C4-2B (cell line): ENCODE data around the gene GLYATL3.

Source experiments
- ZFX ChIP-seq: fragments of 450-650 bp; IDR thresholded peaks from 2 replicates; pipeline ENCODE4 v1.6.1; 2017
- TF ChIP-seq, protein P1 (sequence below): fragments of 450-650 bp; conservative IDR thresholded peaks from 2 replicates; pipeline ENCODE4 v1.5.1; 2017; ENCODE audit warnings: mild to moderate bottlenecking

DNA sequence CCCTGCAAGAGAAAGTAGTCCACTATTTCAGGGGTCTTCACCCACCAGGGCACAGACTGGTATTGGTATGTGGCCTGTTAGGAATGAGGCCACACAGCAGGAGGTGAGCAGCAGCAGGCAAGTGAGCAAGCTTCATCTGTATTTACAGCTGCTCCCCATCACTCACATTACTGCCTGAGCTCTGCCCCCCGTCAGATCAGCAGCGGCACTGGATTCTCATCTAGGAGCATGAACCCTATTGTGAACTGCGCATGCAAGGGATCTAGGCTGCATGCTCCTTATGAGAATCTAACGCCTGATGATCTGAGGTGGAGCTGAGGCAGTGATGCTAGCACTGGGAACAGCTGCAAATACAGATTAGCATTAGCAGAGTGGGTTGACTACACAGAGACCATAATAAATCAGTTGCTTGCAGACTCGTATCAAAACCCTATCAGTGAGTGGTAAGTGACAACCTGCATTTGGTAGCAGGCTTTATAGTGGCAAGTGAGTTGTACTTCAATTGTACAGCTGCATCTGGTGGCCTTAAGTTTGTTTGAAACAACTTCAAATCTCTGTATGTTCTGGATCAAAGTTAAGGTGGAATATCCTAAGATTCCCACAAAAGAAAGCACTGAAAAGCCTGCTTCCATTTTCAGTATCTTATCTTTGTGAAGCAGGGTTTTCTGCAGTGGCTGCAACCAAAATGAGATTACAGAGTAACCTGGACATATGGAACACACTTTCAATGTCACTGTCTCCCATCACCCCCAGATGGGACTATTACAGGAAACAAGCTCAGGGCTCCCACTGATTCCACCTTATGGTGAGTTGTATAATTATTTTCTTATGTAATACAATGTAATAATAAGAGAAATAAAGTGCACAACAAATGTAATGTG lies 63.5 kb downstream of the GLYATL3 start:
- TF ChIP-seq, protein P1, sequence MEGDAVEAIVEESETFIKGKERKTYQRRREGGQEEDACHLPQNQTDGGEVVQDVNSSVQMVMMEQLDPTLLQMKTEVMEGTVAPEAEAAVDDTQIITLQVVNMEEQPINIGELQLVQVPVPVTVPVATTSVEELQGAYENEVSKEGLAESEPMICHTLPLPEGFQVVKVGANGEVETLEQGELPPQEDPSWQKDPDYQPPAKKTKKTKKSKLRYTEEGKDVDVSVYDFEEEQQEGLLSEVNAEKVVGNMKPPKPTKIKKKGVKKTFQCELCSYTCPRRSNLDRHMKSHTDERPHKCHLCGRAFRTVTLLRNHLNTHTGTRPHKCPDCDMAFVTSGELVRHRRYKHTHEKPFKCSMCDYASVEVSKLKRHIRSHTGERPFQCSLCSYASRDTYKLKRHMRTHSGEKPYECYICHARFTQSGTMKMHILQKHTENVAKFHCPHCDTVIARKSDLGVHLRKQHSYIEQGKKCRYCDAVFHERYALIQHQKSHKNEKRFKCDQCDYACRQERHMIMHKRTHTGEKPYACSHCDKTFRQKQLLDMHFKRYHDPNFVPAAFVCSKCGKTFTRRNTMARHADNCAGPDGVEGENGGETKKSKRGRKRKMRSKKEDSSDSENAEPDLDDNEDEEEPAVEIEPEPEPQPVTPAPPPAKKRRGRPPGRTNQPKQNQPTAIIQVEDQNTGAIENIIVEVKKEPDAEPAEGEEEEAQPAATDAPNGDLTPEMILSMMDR = no peak
- TF ChIP-seq ZFX = no peak
